GM06990 (cell line): ENCODE results near the gene C3orf80.

Experiments
- DNase-seq: peaks from one replicate; pipeline ENCODE4 v3.0.0-alpha.2; 2011; ENCODE audit not compliant: insufficient read length; ENCODE audit errors: extremely low read depth
- H3K27me3 ChIP-seq: replicated peaks from 2 replicates; pipeline ENCODE4 v1.6.0; 2011; ENCODE audit warnings: low read length; ENCODE audit not compliant: control insufficient read depth, insufficient read depth
- H3K36me3 ChIP-seq: 2 replicates; pipeline ENCODE4 v1.5.1; 2011; ENCODE audit warnings: low read length; ENCODE audit not compliant: control insufficient read depth, insufficient read depth
- H3K4me3 ChIP-seq: replicated peaks from 2 replicates; pipeline ENCODE4 v1.5.1; 2011; ENCODE audit warnings: low read depth, mild to moderate bottlenecking, control low read depth, low read length
- TF ChIP-seq, protein P1 (sequence below): IDR thresholded peaks from 2 replicates; pipeline ENCODE4 v1.5.1; 2011; ENCODE audit warnings: low read length, control low read depth, mild to moderate bottlenecking, inconsistent platforms; ENCODE audit not compliant: insufficient read depth, poor library complexity, severe bottlenecking

C3orf80 gene

GRCh38 chr3:160259589-160259988 lies 34.4 kb downstream of the C3orf80 start:
- H3K27me3 ChIP-seq = no peaks in the 10 kb centered on the region
- TF ChIP-seq, protein P1, sequence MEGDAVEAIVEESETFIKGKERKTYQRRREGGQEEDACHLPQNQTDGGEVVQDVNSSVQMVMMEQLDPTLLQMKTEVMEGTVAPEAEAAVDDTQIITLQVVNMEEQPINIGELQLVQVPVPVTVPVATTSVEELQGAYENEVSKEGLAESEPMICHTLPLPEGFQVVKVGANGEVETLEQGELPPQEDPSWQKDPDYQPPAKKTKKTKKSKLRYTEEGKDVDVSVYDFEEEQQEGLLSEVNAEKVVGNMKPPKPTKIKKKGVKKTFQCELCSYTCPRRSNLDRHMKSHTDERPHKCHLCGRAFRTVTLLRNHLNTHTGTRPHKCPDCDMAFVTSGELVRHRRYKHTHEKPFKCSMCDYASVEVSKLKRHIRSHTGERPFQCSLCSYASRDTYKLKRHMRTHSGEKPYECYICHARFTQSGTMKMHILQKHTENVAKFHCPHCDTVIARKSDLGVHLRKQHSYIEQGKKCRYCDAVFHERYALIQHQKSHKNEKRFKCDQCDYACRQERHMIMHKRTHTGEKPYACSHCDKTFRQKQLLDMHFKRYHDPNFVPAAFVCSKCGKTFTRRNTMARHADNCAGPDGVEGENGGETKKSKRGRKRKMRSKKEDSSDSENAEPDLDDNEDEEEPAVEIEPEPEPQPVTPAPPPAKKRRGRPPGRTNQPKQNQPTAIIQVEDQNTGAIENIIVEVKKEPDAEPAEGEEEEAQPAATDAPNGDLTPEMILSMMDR = no peak

GRCh38 chr3:160260587-160261270 lies 35.5 kb downstream of the C3orf80 start:
- TF ChIP-seq, protein P1 = no peak
- Histone ChIP-seq H3K27me3 (no peaks in the 10 kb centered on the region), H3K4me3 (no peak overlapping the region), H3K36me3 (no peaks in the 10 kb centered on the region)
- no peak for DNase-seq

More at GRCh38 chr3:160259589-160259988, 34.4 kb downstream of the C3orf80 start:
- DNase-seq = no peak
- Histone ChIP-seq H3K4me3 (no peak overlapping the region), H3K36me3 (no peaks in the 10 kb centered on the region)

GRCh38 chr3:160265088-160265487 lies 39.9 kb downstream of the C3orf80 start:
- Histone ChIP-seq H3K27me3 (no peaks in the 10 kb centered on the region), H3K4me3 (no peak overlapping the region), H3K36me3 (no peaks in the 10 kb centered on the region)
- DNase-seq = no peak
- TF ChIP-seq, protein P1 = no peak
